COLO668 (cell line): ENCODE data around the gene SLC26A4.

Experiments
- DNase-seq: peaks from one replicate; lab custom pipeline; 2025; ENCODE audit not compliant: unreplicated experiment; lab: John Stamatoyannopoulos, UW

SLC26A4 gene

DNA sequence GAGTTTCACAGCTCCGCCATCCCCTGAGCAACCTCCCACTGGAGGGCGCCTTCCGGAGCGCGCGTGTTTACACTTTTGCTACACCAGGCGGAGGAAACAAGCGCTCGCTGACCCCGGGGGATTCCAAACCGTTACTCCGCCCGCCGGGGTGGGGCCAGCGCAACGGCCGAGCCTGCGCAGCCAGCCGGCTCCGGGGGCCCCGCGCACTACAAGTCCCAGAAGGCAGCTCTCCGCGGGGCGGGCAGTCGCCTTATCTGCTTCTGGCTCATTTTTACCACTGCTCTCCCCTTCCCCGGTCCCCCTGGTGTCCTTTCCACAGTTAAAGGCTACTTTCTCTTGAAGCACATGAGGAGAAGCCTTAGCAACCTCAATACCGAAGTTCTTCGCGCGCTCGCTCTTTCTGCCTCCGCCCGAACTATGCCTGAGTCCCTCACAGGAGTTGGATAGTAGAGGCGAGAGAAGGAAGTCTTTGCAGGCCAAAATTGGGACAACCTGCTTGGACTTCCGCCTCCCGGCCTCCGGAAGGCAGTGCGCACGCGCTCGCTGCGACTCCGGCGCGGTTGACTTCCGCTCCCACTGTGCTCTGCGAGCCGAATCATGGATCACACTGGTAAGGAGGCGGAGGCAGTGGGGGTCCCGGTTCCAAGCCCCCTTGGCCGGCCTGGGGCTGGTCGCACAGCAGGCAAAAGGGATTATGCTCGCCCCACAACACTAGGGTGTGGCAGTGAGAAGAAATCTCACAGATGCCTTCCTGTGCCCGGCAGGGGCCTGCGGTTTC, 83.1 kb downstream of the SLC26A4 start, which contains the start of gene CBLL1:
Gene CBLL1 (plus strand): TSS at position 576 of the 778 bp plus-strand sequence. CDS start 22 bp downstream, at position 598.
- DNase-seq, result peak; percentile 97

DNA sequence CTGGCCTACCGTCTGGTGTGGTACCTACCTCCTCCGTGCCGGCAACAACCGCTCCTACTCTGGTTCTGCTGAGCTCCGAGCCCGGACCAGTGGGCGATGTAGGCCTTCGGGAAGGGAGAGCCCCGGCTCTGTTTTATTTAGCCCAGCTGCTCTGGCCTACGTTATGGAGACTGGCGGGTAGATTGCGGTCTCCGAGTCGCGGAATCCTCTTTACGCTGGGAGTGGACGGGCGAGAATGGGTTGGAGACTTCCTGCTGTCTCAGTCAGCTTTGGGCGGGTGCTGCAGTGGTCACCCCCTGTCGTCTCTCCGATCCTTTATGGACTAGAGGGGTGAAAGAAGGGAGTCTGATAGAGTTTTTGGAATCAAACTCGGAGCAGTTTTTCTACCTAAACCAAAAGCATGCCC, 83.7 kb downstream of the SLC26A4 start:
- peak; percentile 66 for DNase-seq

DNA sequence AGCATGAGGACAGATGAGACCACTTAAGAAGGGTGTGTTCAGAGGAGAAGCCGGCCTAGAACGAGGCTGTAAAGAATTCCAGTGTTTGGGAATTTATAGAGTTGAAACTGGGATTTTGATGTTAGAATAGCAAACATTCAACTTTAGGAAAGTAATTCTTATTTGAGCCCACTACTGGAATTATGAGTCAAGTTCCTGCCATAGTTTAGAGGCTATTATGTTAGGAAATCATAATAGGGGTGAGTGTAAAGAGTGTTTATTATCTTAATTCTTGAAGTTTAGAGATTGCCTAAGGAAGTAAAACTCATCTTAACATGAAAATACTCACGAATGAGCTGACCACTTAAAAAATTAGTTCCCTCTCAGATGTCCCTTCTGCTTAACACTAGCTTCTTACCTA, 85.4 kb downstream of the SLC26A4 start:
- DNase-seq, result no peak

DNA sequence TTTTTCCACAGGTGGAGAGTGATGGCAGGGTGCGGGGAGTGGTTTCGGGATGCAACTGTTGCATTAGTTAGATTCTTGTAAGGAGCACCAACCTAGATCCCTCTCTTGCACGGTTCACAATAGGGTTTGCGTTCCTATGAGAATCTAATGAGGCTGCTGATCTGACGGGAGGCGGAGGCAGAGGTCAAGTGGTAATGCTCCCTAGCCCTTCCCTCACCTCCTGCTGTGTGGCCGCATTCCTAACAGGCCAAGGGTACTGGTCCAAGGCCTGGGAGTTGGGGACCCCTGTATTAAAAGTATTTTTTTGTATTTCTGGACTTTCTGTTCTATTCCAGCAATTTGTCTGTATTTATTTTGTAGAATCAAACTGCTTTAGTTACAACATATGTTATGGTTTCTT, 90.5 kb downstream of the SLC26A4 start:
- no peak for DNase-seq

DNA sequence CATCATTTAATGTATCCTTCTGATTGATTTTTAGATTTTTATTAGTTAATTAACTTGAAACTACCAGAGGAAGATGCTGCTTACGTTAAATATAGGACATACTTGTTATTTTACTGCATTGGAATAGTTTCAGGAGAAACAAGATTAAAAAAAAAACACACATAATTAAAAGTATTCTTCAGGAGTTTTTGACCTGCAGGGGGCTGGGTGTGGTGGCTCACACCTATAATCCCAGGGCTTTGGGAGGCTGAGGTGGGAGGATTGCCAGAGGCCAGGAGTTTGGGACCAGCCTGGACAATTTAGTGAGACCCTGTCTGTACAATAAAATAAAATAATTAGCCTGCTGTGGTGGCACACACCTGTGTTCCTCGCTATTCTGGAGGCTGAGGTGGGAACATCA, 94.0 kb downstream of the SLC26A4 start:
- DNase-seq, result no peak

DNA sequence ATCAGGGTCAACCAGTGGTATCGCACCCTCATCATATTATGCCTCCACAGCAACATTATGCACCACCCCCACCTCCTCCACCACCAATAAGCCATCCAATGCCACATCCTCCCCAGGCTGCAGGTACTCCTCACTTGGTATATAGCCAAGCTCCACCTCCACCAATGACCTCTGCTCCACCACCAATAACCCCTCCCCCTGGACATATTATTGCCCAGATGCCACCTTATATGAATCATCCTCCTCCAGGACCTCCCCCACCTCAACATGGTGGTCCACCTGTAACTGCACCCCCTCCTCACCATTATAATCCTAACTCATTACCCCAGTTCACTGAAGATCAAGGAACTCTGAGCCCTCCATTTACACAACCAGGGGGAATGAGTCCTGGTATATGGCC, 98.0 kb downstream of the SLC26A4 start:
- DNase-seq, result no peak

DNA sequence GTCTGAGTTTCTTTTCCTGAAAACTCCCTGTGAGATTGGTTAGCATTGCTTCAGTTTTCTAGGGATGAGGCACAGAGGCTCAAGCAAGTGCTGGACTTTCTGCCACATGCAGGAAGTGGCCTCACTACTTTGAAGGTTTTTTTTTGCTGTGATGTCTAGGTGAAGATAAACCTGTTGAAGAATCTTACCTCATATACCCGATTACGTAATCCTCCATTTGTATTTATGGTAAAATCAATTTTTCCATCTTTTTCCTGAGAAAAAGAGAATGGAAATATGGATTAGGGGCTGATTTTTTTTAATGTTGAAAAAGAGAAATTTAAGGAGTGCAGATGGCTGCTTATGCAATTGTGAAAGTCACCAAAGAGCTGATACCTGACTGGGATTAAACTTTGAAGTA, 106.8 kb downstream of the SLC26A4 start:
- DNase-seq, result no peak
